ENCODE results near the gene SEC23A. TPM values are rescaled to one million over a fixed set of nuclear protein-coding genes. Genes with fewer than 3 reads are reported as not detected.
"Not testable (repeated sequence)": the region's sequence is repeated elsewhere in the genome, so short reads cannot be mapped to it uniquely, and the experiment has no call there.

SEC23A gene
- total RNA-seq, 1 experiment from 2014 or later: 278 TPM

GRCh38 chr14:39035336-39035735 lies 67.7 kb downstream of the SEC23A start:
- DNase-seq (ENCODE audit: low spot score): no peak
- in situ Hi-C loops (cut with HindIII; ENCODE audit: low sequenced_read_pairs): no loop called here

DNA sequence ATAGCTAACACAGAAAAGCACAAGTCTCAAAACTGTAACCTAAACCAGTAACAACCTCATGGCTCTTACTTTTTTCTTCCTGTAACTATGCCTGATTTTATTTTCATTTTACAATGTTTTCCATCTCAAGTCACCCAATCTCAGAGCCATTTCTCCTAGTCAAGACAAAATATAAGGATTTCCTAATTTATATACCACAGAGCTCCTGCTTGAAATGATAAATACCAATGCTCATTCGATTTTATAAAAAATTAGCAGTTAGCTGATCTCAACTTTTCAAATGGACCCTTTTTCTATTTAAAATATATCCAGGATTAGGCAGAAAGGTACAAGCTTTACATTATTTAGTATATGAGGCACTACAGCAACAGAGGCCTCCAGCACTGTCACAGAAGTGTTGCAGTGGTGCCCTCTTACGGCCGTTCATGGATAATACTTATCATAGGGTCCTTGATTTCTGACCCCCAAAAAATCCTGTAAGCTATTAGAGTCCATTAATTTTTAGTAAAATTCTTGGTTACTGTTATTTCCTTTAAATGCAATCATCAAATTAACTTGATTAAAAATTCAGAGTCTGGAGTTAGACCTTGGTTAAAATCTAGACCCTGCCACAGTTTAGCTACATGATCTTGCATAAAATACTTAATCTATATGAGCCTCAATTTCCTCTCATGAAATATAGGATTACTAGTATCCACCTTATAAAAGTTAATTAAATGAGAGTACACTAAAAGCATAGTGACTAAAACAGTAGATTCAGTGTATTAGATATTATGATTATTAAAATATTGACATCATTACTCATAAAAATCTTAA lies 68.3 kb downstream of the SEC23A start:
- in situ Hi-C loops (cut with HindIII; ENCODE audit: low sequenced_read_pairs): no loop called here
- DNase-seq (ENCODE audit: low spot score): peak; percentile 11

GRCh38 chr14:39033371-39033770 lies 69.7 kb downstream of the SEC23A start:
- no peak for DNase-seq (ENCODE audit: low spot score)
- in situ Hi-C loops (cut with HindIII; ENCODE audit: low sequenced_read_pairs): no loop called here

- DNase-seq (ENCODE audit: low spot score): no peak
- in situ Hi-C loops (cut with HindIII; ENCODE audit: low sequenced_read_pairs): no loop called here
These were observed 72.8 kb downstream of the SEC23A start for GRCh38 chr14:39030209-39030608.

GRCh38 chr14:39029789-39030188 lies 73.2 kb downstream of the SEC23A start:
- in situ Hi-C loops (cut with HindIII; ENCODE audit: low sequenced_read_pairs): no loop called here
- no peak for DNase-seq (ENCODE audit: low spot score)

GRCh38 chr14:39028620-39029019 lies 74.4 kb downstream of the SEC23A start:
- in situ Hi-C loops (cut with HindIII; ENCODE audit: low sequenced_read_pairs): no loop called here
- DNase-seq (ENCODE audit: low spot score): no peak

- no peak for DNase-seq (ENCODE audit: low spot score)
- in situ Hi-C loops (cut with HindIII; ENCODE audit: low sequenced_read_pairs): no loop called here
These were observed 77.0 kb downstream of the SEC23A start for GRCh38 chr14:39025810-39026627.

GRCh38 chr14:39025250-39025809 lies 77.7 kb downstream of the SEC23A start:
- DNase-seq (ENCODE audit: low spot score): no peak
- in situ Hi-C loops (cut with HindIII; ENCODE audit: low sequenced_read_pairs): no loop called here

GRCh38 chr14:39023939-39024871 lies 78.8 kb downstream of the SEC23A start:
- in situ Hi-C loops (cut with HindIII; ENCODE audit: low sequenced_read_pairs): no loop called here

DNA sequence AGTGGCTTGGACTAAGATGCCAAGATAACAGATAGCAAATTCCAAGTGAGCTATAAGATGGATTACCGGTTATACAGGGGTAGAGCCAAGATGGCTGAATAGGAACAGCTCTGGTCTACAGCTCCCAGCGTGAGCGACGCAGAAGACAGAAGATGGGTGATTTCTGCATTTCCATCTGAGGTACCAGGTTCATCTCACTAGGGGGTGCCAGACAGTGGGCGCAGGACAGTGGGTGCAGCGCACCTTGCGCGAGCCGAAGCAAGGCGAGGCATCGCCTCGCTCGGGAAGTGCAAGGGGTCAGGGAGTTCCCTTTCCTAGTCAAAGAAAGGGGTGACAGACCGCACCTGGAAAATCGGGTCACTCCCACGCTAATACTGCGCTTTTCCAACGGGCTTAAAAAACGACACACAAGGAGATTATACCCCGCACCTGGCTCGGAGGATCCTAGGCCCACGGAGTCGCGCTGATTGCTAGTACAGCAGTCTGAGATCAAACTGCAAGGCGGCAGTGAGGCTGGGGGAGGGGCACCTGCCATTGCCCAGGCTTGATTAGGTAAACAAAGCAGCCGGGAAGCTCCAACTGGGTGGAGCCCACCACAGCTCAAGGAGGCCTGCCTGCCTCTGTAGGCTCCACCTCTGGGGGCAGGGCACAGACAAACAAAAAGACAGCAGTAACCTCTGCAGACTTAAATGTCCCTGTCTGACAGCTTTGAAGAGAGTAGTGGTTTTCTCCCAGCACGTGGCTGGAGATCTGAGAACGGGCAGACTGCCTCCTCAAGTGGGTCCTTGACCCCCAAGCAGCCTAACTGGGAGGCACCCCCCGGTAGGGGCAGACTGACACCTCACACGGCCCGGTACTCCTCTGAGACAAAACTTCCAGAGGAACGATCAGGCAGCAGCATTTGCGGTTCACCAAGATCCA lies 85.7 kb downstream of the SEC23A start:
- in situ Hi-C loops (cut with HindIII; ENCODE audit: low sequenced_read_pairs): not testable (repeated sequence)

More at GRCh38 chr14:39023939-39024871, 78.8 kb downstream of the SEC23A start:
- peak; percentile 29 for DNase-seq (ENCODE audit: low spot score)

DNA sequence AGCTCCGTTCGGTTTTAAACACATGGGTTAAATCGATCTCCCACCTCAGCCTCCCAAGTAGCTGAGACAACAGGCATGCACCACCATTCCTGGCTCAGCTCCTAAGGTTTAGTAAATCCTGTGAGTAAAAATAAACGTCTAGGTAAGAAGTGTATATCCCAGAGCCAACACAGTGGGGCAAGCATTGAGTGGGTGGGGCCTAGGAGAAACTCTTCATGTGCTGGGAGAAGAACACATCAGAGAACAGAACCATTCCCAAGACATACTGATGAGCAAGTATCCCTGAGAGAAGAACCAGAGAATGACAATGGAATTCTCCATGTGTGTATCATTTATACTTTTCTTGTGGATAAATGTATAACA lies 86.3 kb downstream of the SEC23A start:
- in situ Hi-C loops (cut with HindIII; ENCODE audit: low sequenced_read_pairs): no loop called here
- DNase-seq (ENCODE audit: low spot score): no peak

More for the DNA sequence above, 85.7 kb downstream of the SEC23A start:
- not testable (repeated sequence) for DNase-seq (ENCODE audit: low spot score)

GRCh38 chr14:39015964-39016577 lies 87.0 kb downstream of the SEC23A start:
- in situ Hi-C loops (cut with HindIII; ENCODE audit: low sequenced_read_pairs): no loop called here
- DNase-seq (ENCODE audit: low spot score): no peak

GRCh38 chr14:39015360-39015961 lies 87.6 kb downstream of the SEC23A start:
- DNase-seq (ENCODE audit: low spot score): peak; percentile 39
- in situ Hi-C loops (cut with HindIII; ENCODE audit: low sequenced_read_pairs): no loop called here

DNA sequence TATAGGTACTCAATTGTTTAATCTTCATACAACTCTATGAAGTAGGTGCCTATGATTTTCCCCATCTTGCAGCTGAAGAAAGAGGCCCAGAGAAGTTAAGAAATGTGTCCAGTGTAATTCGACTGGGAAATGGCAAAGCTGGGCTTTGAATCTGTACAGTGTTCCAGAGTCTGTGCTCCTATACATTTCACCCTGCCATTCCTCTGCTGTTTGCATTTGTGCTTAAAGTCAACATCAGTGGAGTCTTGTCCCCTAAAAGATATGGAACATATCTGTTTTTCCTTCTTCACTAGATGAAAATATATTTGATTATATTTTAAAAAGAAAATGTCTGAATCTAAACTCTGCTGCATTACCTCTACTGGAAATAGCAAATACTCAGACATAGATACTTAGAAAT lies 88.6 kb downstream of the SEC23A start:
- in situ Hi-C loops (cut with HindIII; ENCODE audit: low sequenced_read_pairs): no loop called here
- DNase-seq (ENCODE audit: low spot score): no peak

DNA sequence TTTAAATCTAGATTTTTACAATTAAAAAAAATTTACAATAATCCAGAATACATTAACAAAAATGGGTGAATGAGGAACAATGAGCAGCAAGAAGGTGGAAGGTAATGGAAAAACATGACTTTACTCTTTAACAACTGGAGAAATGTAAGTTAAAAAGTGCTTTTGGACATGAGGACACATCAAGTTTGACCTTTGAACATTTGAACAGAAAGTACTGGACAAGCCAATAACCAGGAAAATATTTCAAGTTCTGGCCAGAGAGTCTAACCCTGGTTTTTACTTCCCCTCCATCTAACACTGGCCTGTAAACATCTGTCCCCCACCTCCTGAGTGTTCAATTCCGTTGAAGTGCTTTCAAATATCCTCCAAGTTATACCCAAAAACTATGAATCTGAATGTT lies 94.1 kb downstream of the SEC23A start:
- in situ Hi-C loops (cut with HindIII; ENCODE audit: low sequenced_read_pairs); DNase-seq (ENCODE audit: low spot score): not testable (repeated sequence)

- DNase-seq (ENCODE audit: low spot score): no peak
- in situ Hi-C loops (cut with HindIII; ENCODE audit: low sequenced_read_pairs): no loop called here
These were observed 96.2 kb downstream of the SEC23A start for GRCh38 chr14:39006721-39007410.

Measured in G401 (cell line).